ENCODE data around the gene GPR146. TPM values are rescaled to one million over a fixed set of nuclear protein-coding genes. Genes with fewer than 3 reads are reported as not detected.

The GPR146 gene
- total RNA-seq, 1 experiment from 2014 or later, result 1.8 TPM

GRCh38 chr7:1025743-1026581 is 18.4 kb upstream of the GPR146 start:
- Mint-ChIP-seq H3K9me3 (ENCODE audit: unreplicated experiment) (no peaks in the 10 kb centered on the region), H3K27me3 (ENCODE audit: insufficient read depth, unreplicated experiment) (no peaks in the 10 kb centered on the region), H3K36me3 (ENCODE audit: insufficient read depth, unreplicated experiment) (peaks cover 37% of the 10 kb centered on the region), H3K4me1 (ENCODE audit: low read depth, unreplicated experiment) (no peaks in the 10 kb centered on the region), H3K27ac (ENCODE audit: unreplicated experiment) (no peak overlapping the region), H3K4me3 (ENCODE audit: unreplicated experiment) (peak overlapping the region; percentile 76)
- BruUV-seq (replicated peaks), result TSS peak; percentile 65
- intact Hi-C loops (cut with micrococcal nuclease; ENCODE audit: unreplicated experiment), result no loop called here
- no peak for TF ChIP-seq CTCF (IDR thresholded peaks at IDR 0.05; ENCODE audit: insufficient read depth in 1 of 2, low read depth in 1 of 2, low read length in 1 of 2, severe bottlenecking in 1 of 2, unreplicated experiment in 1 of 2)
- H3K4me1 ChIP-seq, result peaks cover 11% of the 10 kb centered on the region
- H3K27me3 ChIP-seq (replicated peaks; ENCODE audit: control insufficient read depth, insufficient read depth, low read length), result no peaks in the 10 kb centered on the region
- no peak overlapping the region for H3K4me3 ChIP-seq (ENCODE audit: low read depth, low read length)
- POLR2A ChIA-PET, result no interaction called here
- peaks cover 7% of the 10 kb centered on the region for H3K36me3 ChIP-seq (ENCODE audit: control insufficient read depth, insufficient read depth, low read length)
- DNase-seq, result no peak
- CTCF ChIA-PET, result no interaction called here
- no peaks in the 10 kb centered on the region for H3K9me3 ChIP-seq

GRCh38 chr7:1026721-1027161 is 17.6 kb upstream of the GPR146 start:
- no TSS peak for BruUV-seq (replicated peaks)
- intact Hi-C loops (cut with micrococcal nuclease; ENCODE audit: unreplicated experiment), result no loop called here
- peak overlapping the region; percentile 76 for H3K4me3 Mint-ChIP-seq (ENCODE audit: unreplicated experiment)
- H3K36me3 ChIP-seq (ENCODE audit: control insufficient read depth, insufficient read depth, low read length), result peaks cover 7% of the 10 kb centered on the region
- POLR2A ChIA-PET, result no interaction called here
- H3K4me1 Mint-ChIP-seq (ENCODE audit: low read depth, unreplicated experiment), result no peaks in the 10 kb centered on the region
- no peak overlapping the region; the same call in 1 of the 2 replicates for H3K4me3 ChIP-seq (ENCODE audit: low read depth, low read length)
- peaks cover 31% of the 10 kb centered on the region for H3K36me3 Mint-ChIP-seq (ENCODE audit: insufficient read depth, unreplicated experiment)
- H3K9me3 Mint-ChIP-seq (ENCODE audit: unreplicated experiment), result no peaks in the 10 kb centered on the region
- no peaks in the 10 kb centered on the region for H3K27me3 Mint-ChIP-seq (ENCODE audit: insufficient read depth, unreplicated experiment)
- H3K27ac Mint-ChIP-seq (ENCODE audit: unreplicated experiment), result no peak overlapping the region
- peaks cover 11% of the 10 kb centered on the region for H3K4me1 ChIP-seq
- CTCF ChIA-PET, result no interaction called here
- DNase-seq, result no peak
- no peaks in the 10 kb centered on the region for H3K27me3 ChIP-seq (replicated peaks; ENCODE audit: control insufficient read depth, insufficient read depth, low read length)
- no peaks in the 10 kb centered on the region for H3K9me3 ChIP-seq
- TF ChIP-seq CTCF (IDR thresholded peaks at IDR 0.05; ENCODE audit: insufficient read depth in 1 of 2, low read depth in 1 of 2, low read length in 1 of 2, severe bottlenecking in 1 of 2, unreplicated experiment in 1 of 2), result no peak

GRCh38 chr7:1027242-1028043 is 16.9 kb upstream of the GPR146 start:
- POLR2A ChIA-PET, result no interaction called here
- Histone ChIP-seq H3K27me3 (replicated peaks; ENCODE audit: control insufficient read depth, insufficient read depth, low read length) (no peaks in the 10 kb centered on the region), H3K9me3 (no peaks in the 10 kb centered on the region), H3K4me1 (peaks cover 11% of the 10 kb centered on the region), H3K4me3 (ENCODE audit: low read depth, low read length) (peak overlapping the region; percentile 69), H3K36me3 (ENCODE audit: control insufficient read depth, insufficient read depth, low read length) (peaks cover 7% of the 10 kb centered on the region)
- Mint-ChIP-seq H3K9me3 (ENCODE audit: unreplicated experiment) (no peaks in the 10 kb centered on the region), H3K4me3 (ENCODE audit: unreplicated experiment) (peak overlapping the region; percentile 76), H3K27me3 (ENCODE audit: insufficient read depth, unreplicated experiment) (no peaks in the 10 kb centered on the region), H3K27ac (ENCODE audit: unreplicated experiment) (no peak overlapping the region), H3K36me3 (ENCODE audit: insufficient read depth, unreplicated experiment) (peaks cover 30% of the 10 kb centered on the region), H3K4me1 (ENCODE audit: low read depth, unreplicated experiment) (no peaks in the 10 kb centered on the region)
- DNase-seq, result peak in 1 of 2 experiments; percentile 29
- no peak for TF ChIP-seq CTCF (IDR thresholded peaks at IDR 0.05; ENCODE audit: insufficient read depth in 1 of 2, low read depth in 1 of 2, low read length in 1 of 2, severe bottlenecking in 1 of 2, unreplicated experiment in 1 of 2)
- no TSS peak for BruUV-seq (replicated peaks)
- intact Hi-C loops (cut with micrococcal nuclease; ENCODE audit: unreplicated experiment), result no loop called here
- CTCF ChIA-PET, result interaction anchor here (0.9 kb wide), 1 partner anchor 149 kb away, joined by 5 read pairs; no protein-coding TSS in a partner anchor
